SHP77 (cell line): Measurements from ENCODE around the gene RACGAP1.

Experiments
- DNase-seq, 2 experiments: peaks; one replicate each; lab custom pipeline; 2025; lab: John Stamatoyannopoulos, UW

RACGAP1 gene

DNA sequence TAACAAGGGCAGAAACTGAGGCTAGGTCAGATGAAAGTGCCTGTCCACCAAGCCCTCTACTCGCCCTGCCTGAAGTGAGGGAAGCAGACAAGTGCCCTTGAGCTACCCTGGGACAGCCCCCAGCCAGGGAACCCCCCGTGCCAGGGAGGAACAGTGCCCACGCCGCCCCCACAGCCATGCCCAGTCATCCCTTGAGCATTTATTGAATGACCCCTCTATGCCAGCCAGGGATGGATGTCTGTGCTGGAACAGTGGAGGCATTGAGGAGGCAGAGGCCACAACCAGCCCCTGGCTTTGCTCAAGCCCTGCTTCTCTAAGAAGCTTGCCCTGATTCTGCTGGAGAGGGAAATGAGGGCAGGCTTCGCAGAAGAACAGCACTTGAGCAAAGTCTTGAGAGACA, 56.3 kb downstream of the RACGAP1 start:
- DNase-seq = no peak

DNA sequence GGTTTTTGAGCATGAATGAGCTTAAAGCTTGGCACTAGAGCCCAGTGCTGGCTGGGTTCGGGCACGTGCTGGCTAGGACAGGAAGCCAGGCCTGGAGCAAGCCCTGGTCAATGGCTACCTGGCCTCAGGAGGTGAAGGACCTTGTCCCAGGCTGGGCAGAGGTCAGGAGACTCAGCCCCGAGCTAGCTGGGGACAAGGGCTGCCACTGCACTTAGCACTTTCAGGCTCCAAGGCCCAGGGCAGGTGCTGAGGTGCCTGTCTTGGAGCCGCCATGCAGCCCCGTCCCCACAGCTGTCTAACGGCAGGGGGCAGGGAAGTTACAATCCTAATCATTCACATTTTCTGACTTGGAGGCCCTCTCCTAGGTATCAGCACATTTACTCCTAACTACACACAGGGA, 56.8 kb downstream of the RACGAP1 start:
- DNase-seq = no peak

GRCh38 chr12:49967777-49968250, 57.5 kb downstream of the RACGAP1 start:
- DNase-seq = no peak

DNA sequence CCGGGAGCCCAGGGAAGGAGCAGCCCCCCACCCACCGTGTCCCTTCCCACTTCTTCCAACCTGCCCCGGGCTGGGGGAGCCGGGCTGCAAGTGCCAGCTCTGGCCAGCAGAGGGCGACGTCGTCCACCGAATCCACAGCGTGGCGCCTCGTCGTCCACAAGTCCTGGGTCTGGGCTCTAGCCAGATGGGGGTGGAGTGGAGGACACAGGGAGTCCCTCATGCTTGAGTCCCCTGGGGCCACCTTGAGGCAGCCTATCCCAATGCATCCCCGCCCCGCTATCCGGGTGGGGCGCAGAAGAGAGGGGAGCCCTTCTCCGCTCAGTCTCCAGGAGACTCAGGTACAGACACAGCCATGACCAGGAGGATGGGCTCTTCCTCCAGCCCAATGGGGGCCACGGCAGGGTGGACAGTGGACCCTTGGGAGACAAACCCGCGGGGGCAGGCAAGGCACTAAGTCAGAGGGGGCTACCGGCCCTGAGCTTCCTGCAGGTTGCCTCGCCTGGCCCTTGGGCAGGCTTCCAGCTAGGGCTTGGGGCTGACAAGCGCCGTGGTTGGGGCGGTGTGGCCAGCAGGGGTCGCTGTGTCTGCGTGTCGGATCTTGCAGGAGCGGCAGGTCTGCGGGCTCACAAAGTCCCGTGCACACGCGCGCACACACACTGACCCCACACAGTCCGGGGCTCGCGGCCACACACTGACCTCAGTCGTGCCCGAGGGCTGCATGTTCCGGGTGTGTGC, 58.1 kb downstream of the RACGAP1 start:
- peak; percentile 68 to 75 for DNase-seq

DNA sequence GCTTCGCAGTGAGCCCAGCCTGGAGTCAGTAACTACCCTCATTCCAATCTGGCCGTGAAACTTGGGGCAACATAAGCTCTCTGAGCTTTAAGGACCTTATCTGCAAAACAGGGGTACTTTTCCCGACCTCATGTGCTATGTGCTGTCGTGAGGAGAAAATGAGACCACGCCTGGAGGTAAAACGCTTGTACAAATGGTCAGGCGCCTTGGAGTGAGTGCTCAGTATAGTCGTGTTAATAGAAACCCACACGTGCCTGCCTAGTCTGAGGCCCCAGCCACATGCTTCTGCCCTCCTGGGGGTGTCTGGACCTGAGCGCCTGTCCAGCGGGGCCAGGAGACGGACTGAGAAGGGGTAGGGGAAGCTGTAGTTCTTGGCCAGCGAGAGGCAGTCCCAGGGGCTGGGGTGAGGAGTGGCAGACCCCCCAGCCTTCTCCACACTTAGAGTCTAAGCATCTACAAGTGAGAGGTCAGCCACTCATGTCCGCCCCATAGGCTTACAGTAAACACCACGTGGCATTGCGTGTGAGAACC, 58.7 kb downstream of the RACGAP1 start:
- DNase-seq = no peak

GRCh38 chr12:49965836-49966235, 59.5 kb downstream of the RACGAP1 start:
- no peak for DNase-seq

- no peak for DNase-seq
These were observed 60.3 kb downstream of the RACGAP1 start for GRCh38 chr12:49964849-49965624.

DNA sequence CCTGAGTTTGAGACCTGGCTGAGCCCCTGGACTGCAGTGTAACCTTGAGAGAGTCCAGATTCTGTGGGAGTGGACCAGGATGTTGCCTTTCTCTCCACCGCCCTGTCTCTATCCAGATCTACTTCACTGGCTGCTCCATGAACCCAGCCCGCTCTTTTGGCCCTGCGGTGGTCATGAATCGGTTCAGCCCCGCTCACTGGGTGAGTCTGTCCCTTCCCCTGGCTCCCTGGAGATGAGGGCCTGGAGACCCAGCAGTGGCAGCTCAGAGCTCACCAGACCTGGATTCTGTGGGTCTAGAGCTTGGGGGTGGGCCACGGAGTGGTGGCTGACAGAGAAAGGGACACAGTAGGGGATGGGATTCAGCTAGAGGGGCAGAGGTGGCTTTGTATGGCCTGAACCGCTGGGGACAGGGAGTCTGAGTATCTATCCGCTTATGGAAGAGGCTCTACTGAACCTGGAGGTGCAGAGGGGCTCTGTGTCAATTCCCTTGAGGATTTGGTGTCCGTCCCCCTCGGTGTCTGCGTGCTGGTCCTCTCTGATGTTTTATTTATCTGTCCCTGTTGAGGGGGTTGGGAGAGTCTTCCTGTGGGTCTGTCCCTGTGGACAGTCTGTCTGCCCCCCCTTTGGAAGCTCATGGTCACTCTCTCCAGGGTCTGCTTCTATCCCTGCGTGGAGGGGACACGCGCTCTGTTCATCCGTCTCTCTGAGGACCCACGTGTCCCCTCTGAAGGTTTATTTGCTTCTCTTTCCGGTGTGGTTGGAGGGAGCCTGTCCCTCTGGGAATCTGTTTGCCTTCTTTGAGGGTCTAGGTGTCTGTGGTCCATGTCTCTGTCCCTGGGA, 61.1 kb downstream of the RACGAP1 start:
- DNase-seq = no peak

DNA sequence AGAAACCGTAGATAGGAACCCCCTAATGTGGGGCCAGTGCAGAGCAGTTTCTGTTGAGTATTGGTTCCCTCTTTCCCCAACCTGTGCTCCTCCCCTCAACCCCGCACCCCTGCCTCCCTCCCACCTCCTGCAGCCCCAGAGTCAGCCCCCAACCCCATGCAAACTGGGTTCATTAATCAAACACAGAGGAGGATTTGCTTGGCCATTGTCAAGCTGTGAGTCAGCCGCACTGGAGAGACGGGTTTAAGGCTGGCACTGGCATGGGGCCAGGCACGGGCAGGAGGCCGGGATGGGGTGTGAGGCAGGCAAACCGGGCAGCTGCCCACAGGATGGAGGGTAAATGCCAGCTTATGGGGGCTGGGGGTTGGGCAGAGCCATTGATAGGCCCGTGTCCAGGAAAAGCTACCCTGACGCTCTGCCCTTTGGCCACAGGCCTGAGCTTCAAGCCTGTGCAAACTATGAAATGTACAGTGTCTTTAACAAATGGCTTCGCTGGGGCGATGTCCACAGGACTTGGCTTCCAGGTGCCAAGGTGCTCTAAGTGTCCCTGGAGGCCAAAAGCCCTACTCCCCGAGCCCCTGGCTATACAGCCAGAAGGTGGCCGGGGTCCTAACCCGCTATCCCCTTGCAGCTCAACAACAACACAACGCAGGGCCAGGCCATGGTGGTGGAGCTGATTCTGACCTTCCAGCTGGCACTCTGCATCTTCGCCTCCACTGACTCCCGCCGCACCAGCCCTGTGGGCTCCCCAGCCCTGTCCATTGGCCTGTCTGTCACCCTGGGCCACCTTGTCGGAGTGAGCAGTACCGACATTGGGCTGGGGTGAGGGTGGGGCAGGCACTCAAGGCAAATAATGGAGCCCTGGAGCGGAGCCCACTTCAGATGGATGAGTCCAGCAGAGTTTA, 62.2 kb downstream of the RACGAP1 start:
- peak in 1 of 2 experiments; percentile 52 for DNase-seq

- no peak for DNase-seq
These were observed 63.1 kb downstream of the RACGAP1 start for GRCh38 chr12:49961993-49962764.

GRCh38 chr12:49961111-49961922, 64.0 kb downstream of the RACGAP1 start, which contains the start of gene AQP5:
Gene AQP5 (plus strand): TSS chr12:49961872. CDS start chr12:49962018, 146 bp downstream.
- DNase-seq = no peak

GRCh38 chr12:49960474-49961110, 64.7 kb downstream of the RACGAP1 start:
- no peak for DNase-seq

GRCh38 chr12:49959685-49960473, 65.4 kb downstream of the RACGAP1 start:
- peak in 1 of 2 experiments; percentile 16 for DNase-seq

- DNase-seq = no peak
These were observed 67.7 kb downstream of the RACGAP1 start for GRCh38 chr12:49957570-49957967.

DNA sequence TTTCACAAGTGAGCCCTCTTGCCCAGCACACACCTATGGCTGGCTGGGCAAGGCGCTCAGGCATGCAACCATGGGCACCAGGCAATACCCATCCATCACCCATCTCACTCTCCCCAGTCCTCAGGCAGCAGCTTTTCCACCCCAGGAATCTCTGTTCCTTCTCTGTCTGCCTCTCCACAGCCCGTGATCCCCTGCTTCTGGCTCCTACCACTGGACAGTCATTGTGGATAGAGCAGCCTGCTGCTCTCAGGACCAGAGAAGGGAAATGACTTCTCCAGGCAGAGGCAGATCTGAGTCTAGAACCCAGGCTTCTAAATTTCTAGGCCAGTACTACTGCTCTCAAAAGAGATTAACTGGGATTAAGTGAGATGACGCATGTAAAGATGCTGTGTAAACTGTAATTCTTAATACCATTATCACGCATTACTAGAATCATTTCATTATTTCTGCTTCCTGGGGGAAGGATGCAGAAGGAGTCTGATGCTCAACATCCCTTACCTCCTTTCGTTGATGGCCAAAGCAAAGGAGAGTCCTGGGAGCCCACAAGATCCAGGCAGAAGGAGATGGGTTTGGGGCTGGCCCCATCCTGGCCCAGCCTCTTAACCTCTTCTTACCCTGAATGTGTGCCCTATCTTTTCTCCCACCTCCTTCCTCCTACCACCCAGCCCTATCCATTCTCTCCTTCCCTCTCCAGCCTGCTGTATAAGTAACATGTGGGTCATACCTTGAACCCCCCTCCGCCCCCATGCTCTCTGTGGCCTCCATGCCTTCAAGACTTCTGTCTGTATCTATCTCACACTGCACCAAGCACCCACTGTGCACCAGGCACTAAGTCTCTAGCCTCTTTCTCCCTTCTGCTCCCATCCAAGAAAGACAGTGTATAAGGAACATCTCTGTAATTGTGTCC, 68.4 kb downstream of the RACGAP1 start:
- no peak for DNase-seq

DNA sequence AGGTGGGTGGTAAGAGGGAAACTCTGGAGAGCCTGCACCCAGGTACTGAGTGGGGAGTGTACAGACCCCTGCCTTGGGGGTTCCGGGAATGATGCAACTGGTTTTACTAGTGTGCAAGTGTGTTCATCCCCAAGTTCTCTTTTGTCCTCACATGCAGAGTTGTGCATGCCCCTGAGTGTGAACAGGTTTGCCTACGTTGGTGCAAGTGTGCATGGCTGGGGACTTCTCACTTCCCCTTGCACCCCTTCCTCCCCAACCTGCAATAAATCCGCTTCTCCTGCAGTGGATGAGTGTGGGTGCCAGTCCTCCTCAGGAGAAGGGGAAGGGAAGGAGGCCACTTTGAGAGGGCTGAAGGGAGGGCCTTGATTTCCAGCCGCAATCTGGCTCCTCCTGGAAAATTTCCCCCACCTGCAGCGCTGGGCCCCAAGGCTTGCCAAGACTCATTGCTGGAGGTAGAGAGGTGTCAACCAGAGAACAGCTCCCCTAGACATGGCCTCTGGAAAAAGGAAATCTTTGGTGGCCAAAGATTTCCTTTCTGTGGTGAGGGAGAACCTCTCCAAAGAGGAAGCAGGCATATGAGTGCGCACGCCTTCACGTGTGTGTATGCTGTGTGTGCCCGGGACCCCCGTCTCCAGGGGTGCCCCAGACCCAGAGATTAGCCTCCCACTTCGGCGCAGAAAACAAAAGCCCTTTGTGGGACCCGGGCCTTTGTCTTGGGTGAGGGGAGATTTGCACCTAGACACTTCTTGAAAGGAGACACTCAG, 69.2 kb downstream of the RACGAP1 start:
- no peak for DNase-seq
